Left renal cortex interstitium (tissue), 4 donors: ENCODE data around the gene ASIC2. TPM values are rescaled to one million over a fixed set of nuclear protein-coding genes. Genes with fewer than 3 reads are reported as not detected.
A peak's percentile ranks its signal among the peaks of the same experiment; 100 is the strongest.

Source experiments
- DNase-seq, 4 donors: peaks; one replicate each; pipeline ENCODE4 v3.0.0-alpha.2; 2013; ENCODE audit warnings: low read depth in 4 of 4, low spot score in 2 of 4, missing footprints in 1 of 4
- polyA plus RNA-seq, 4 donors: library from polyadenylated mRNA; unstranded; fragments of 120-200 nt; gene quantifications; one replicate each; pipeline ENCODE4 v1.2.1, GENCODE V29; 2013; ENCODE audit not compliant: insufficient read length in 4 of 4

The ASIC2 gene
- polyA plus RNA-seq, 4 donors: 3.4 to 5.1 (median 3.9) TPM

DNA sequence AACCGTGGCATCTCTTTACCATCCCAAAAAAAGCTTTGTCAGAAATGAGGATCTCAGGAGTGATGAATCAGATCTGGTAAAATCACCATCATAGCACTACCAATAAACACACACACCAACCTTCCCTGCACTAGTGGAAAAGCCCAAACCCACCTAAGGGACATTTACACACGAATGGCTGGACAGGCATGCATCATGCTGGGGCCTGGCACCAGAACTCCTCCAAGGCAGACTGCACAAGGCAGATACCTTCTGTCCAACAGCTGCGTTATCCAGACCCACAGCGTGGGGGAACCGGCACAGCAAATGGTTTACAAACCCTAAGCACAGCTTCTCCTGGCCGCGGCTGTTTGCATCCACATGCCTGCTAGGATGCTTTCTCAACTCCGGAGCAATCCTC, 2.8 kb downstream of the ASIC2 start:
- no peak for DNase-seq

DNA sequence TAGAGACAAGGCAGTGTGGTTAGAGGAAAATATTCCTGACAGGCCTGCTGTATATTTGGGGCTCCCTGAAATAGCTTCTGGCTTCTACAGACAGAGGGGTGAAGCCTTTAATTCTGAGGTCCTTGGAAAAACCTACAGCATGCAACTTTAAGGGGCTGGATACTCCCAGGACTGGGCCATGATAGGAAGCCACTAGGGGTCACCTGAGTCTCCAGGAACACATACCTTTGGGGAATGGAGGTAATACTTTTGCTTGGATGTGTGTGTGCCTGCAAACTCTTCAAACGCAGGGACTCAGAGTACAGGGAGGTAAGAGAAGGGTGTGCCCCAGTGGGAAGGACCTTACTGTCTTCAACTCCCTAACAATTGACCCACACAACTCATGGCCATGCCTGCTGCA, 4.1 kb downstream of the ASIC2 start:
- DNase-seq: no peak

DNA sequence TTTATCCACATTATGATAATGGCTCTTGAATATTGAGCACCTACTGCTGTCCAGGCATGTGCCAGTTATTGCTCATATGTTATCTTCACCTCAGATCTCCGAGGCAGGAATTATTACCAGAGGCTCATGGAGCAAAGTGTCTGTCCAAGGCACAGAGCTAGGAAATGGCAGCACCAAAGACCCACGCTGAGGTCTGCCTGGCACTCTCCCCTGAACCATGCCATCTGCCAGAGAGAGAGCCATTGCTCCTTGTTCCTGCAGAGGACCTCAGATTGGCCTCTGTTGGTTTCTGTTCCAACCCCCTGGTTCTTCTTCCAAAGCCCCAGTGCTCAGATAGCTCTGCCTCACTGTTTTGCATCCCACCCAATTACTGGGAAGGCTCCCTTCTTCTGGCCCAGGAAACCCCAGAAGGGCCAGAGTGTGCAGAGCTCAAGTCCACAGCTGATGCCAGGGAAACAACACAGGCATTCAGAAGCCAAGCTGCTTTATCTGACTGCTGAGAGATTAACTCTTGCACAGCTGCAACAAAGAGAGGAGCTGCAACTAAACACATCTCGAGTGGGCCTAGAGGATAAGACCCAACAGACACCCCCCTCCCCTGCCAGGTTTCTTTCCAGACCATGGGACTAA, 5.9 kb downstream of the ASIC2 start:
- no peak for DNase-seq

DNA sequence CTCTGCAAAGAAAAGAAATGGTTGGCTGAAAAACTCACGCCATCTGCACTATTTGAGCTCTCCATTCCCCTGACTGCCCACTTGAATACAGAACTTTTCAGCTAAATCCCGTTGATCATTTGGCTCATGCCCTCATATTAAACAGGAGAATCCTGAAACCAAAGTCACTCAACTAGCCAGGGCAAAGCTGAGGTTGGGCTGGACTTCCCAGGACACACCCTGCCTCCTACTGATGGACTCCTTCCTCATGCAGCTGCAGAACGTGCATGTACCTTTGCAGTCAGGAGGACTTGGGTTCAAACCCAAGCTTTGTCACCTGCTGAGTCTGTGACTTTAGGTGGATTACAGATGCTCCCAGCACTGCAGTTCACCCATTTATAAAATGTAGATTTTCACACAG, 7.7 kb downstream of the ASIC2 start:
- no peak for DNase-seq

DNA sequence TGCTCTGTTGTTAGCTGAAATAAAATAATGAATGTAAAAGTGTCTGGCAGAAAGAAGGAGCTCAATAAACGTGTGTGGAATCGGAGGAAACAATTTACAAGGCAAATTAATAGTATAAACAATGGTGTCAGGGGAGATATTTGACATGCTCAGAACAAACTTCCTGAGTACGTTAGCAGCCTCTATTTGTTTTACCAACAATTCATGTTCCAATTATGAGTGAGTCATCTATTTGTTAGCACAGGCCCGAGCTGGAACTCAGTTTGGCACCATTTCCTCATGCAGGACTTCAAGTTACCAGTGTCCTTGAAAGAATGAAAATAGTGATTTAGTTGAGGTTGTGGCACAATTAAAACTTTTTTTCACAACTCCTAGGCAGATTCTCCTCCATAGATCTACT, 9.1 kb downstream of the ASIC2 start:
- DNase-seq: no peak

DNA sequence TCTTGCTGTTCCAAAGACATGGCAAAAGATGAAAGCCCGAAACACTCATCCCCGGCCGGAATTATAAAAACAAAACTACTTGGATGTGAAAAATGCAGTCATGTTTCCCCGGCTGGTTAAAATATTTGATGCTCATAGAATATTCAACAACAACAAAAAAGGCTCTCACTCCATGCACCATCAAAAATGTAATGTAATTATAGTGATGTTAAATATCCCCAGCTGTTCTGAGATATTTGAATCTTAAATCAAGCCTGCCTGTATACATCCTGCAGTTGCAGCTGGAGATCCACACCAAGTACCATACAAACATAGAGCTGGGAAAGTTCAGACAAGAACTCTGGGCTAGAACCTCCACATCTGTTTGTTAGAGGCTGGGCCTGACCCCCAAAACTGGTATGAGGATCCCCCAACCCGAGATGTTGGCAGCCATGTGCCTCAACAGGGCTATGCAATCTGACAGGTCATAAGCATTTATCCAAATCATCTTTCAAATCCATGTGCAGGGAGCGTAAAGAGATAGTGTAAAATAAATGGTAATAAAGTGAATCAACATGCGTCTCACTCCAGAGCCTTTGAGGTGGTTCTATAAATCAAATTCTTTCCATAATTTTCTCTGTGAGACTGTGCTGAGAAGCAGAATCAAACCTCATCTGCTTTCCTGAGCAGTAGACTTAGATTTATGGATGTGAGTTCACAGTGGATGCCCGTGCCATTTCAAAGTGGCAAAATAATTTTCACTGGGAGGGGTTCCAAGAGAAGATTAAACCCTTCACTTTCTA, 12.7 kb downstream of the ASIC2 start:
- DNase-seq: no peak

- DNase-seq: peak in 3 of 4 donors; percentile 41 to 59 (median 55)
These were observed 15.5 kb downstream of the ASIC2 start for GRCh38 chr17:33277436-33278100.

- DNase-seq: no peak
These were observed 19.2 kb downstream of the ASIC2 start for GRCh38 chr17:33273743-33274410.

- DNase-seq: no peak
These were observed 19.8 kb downstream of the ASIC2 start for GRCh38 chr17:33273271-33273670.

- DNase-seq: no peak
These were observed 20.7 kb downstream of the ASIC2 start for GRCh38 chr17:33272438-33272837.

- no peak for DNase-seq
These were observed 23.6 kb downstream of the ASIC2 start for GRCh38 chr17:33269337-33270060.

DNA sequence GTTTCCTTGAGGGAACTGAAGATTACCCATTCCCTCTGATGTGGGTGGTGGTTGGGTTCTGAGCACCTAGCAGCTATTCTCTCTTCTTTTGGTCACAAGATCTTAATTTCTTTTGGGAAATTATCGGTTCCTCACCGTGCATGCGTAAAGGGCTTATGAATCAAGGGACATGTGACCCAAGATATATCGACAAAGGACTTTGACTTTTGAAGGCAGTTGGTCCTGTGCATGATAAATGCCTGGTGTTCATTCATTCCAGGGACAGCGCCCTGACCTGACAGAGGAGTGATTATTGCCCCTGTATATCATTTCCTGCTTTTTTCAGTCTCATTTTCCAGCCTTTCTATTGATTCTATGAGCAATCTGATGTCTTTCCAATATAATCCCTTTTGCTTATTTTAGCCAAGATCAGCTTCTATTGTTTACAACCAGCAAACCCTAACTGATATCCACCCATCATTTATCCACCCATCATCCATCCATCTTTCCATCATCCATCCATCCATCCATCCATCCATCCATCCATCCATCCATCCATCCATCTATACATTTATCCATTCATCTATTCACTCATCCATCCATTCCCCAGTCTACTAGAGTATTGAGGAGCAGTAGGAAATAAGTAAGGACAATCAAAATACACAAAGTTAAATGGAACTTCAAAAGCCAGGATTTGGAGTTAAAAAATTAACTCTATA, 25.1 kb downstream of the ASIC2 start:
- no peak for DNase-seq

DNA sequence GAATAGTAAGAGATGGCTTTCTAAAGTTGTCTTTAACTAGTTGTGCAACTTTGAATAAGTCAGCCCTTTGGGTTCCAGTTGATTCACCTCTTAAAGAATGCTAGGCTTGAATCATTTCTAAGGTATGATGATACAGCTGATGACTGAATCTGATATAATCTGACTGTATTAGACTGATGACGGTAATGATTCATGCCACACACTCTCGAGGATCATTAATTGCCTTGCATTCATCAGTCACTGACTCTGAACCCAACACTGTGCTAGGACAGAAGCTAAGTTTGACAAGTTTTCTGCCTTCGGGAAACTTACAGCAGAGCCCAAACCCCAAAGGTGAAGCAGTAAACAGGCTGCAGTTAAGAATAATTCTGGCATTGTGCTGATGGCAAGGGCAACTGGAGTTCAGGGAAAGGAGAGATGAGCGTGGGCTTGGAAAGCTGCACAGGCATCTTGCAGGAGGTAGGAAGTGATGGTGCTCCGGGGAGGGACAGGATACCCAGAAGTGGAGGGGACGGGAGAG, 25.8 kb downstream of the ASIC2 start:
- no peak for DNase-seq

GRCh38 chr17:33266611-33267010, 26.5 kb downstream of the ASIC2 start:
- no peak for DNase-seq

DNA sequence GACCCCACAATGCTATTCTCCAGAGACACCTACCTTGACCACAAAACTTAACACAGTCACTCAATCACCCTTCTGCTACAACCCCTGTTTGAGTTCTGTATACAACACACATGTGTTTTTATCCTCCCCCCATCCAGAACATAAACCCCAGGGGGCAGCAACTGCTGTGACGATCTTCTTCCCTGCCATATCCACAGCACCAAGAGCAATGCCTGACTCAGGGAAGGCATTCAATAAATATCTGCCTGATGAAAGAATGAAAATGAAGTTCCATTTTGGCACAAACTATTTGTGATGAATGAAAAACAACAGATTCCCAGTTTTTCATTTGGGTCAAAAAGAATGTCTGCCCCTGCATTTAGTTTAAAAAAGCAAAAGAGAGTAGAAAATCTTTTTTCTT, 27.0 kb downstream of the ASIC2 start:
- no peak for DNase-seq

DNA sequence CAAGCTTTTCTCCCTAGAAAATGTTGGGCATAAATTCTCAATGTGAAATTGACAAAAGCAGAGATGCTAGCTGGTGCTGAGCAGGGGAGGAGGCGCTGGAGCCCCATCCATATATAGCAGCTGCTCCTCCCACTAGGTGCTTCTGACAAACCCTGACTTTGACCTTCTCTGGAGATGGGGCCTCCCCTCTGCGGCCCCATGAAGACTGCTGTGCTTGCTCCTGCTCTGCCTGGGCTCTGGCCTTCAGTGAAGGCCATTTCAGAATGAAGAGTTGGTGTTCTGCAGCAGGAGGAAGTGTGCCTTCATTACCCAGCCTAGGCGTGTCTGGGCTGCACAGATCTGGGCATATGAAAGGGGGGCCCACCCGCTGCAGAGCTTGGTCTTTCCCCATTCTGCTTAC, 29.7 kb downstream of the ASIC2 start:
- DNase-seq: no peak

- DNase-seq: no peak
These were observed 30.6 kb downstream of the ASIC2 start for GRCh38 chr17:33262266-33263123.

DNA sequence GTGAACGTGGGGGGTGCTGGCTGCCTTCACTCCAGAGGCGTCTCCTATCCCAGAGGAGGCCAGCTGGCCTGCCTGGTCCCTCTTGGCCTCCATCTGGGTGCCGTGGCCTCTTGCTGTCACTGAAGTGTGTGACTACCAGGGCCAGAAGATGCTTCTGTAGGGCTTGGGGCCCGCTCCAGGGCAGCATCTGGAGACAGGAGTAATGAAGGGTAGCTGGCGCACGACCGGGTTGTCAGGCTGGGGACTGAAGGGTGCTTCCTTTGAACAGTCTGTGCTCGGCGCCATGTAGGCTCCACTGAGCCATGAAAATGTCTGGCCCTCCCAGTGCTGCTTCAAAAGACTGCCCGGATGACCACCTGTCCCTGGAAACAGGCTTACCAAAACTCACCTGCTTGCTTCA, 31.3 kb downstream of the ASIC2 start:
- no peak for DNase-seq

- no peak for DNase-seq
These were observed 32.5 kb downstream of the ASIC2 start for GRCh38 chr17:33260638-33261037.
